K562 (cell line): ENCODE data around the gene CRK. TPM values are rescaled to one million over a fixed set of nuclear protein-coding genes. Genes with fewer than 3 reads are reported as not detected.

Experiments
- ATAC-seq: fragments of 200-7000 bp; cut with Tn5 transposase; 3 replicates; pipeline ENCODE4 v1.9.1; 2020; ENCODE audit warnings: moderate library complexity
- BruUV-seq: library from RNA; stranded (reverse); fragments of 400-500 nt; replicated peaks from 2 replicates; lab custom pipeline; 2021; lab: Mats Ljungman, UMichigan
- CTCF ChIA-PET: fragments of 300-600 bp; formaldehyde crosslinking; extraction: SDS; loops from one replicate; lab custom pipeline; 2021; ENCODE audit warnings: low intra/inter-chr PET ratio; lab: Yijun Ruan, JAX
- POLR2A ChIA-PET: fragments of 300-600, 350-650 bp; sonication (Branson Sonifier 250); formaldehyde crosslinking; extraction: SDS; loops from one replicate; lab custom pipeline; 2021; ENCODE audit warnings: antibody characterized with exemption, inconsistent platforms; lab: Yijun Ruan, JAX
- DNase-seq, 4 experiments: peaks; one replicate each; pipeline versions ENCODE4 v3.0.0 to v3.0.0-alpha.2; 2011 to 2018; ENCODE audit warnings: low spot score in 3 of 4, mixed read lengths in 3 of 4; ENCODE audit errors: extremely low read depth in 1 of 4
- FAIRE-seq: peaks from 2 replicates; lab custom pipeline; 2011; peaks lifted over from hg19 to GRCh38; lab: Jason Lieb, UNC
- H2AFZ ChIP-seq: 2 replicates; pipeline ENCODE4 v1.6.0; 2011; ENCODE audit warnings: low read depth, low read length, control low read depth, inconsistent platforms
- H3K27ac ChIP-seq: fragments of 200-600 bp; 3 replicates; pipeline ENCODE4 v1.8.0; 2011; ENCODE audit warnings: low read depth, mild to moderate bottlenecking, control low read depth, inconsistent platforms, low read length, moderate library complexity, mixed read lengths; ENCODE audit errors: extremely low read depth
- H3K27me3 ChIP-seq, 2 experiments: fragments of 300-600 bp in 1 of 2; 2 replicates in 1 of 2; 3 replicates in 1 of 2; pipeline versions ENCODE4 v1.6.0 to v1.8.0; 2011; ENCODE audit warnings: inconsistent platforms in 2 of 2, low read length in 2 of 2, mild to moderate bottlenecking in 1 of 2, mixed read lengths in 1 of 2, moderate library complexity in 1 of 2; ENCODE audit not compliant: control insufficient read depth in 2 of 2, insufficient read depth in 2 of 2
- H3K36me3 ChIP-seq: fragments of 300-600 bp; 3 replicates; pipeline ENCODE4 v1.8.0; 2011; ENCODE audit warnings: mild to moderate bottlenecking, low read length, inconsistent platforms; ENCODE audit not compliant: control insufficient read depth, insufficient read depth
- H3K4me1 ChIP-seq, 2 experiments: fragments of 200-600 bp in 1 of 2; replicated peaks in 1 of 2; 2 replicates in 1 of 2; 3 replicates in 1 of 2; pipeline versions ENCODE4 v1.5.1 to v1.8.0; 2011; ENCODE audit warnings: inconsistent platforms in 2 of 2, low read length in 2 of 2, mild to moderate bottlenecking in 1 of 2, mixed read lengths in 1 of 2, moderate library complexity in 1 of 2; ENCODE audit not compliant: control insufficient read depth in 2 of 2, insufficient read depth in 2 of 2
- H3K4me2 ChIP-seq: 2 replicates; pipeline ENCODE4 v1.6.1; 2011; ENCODE audit warnings: low read length, control low read depth, inconsistent platforms, mixed read lengths; ENCODE audit not compliant: insufficient read depth
- H3K4me3 ChIP-seq: fragments of 200-600 bp; sonication (generic), shearing (Covaris generic); 2 replicates; pipeline ENCODE4 v1.5.1; 2016; ENCODE audit warnings: control low read depth, inconsistent platforms
- H3K79me2 ChIP-seq: fragments of 200-600 bp; 3 replicates; pipeline ENCODE4 v1.8.0; 2011; ENCODE audit warnings: low read length, inconsistent platforms; ENCODE audit not compliant: control insufficient read depth, insufficient read depth
- H3K9ac ChIP-seq, 2 experiments: 2 replicates each; pipeline versions ENCODE4 v1.6.0 to v1.6.1; 2011; ENCODE audit warnings: low read depth in 2 of 2, low read length in 2 of 2, control low read depth in 1 of 2, inconsistent platforms in 1 of 2, mild to moderate bottlenecking in 1 of 2, mixed read lengths in 1 of 2; ENCODE audit not compliant: insufficient read depth in 1 of 2
- H3K9me1 ChIP-seq: one replicate; pipeline ENCODE4 v1.6.0; 2011; ENCODE audit warnings: inconsistent platforms, mild to moderate bottlenecking, low read length, moderate library complexity; ENCODE audit not compliant: control insufficient read depth, insufficient read depth
- H3K9me3 ChIP-seq: replicated peaks from 2 replicates; pipeline ENCODE4 v1.5.1; 2011; ENCODE audit warnings: low read depth, low read length, inconsistent platforms; ENCODE audit not compliant: control insufficient read depth, insufficient read depth
- H4K20me1 ChIP-seq: replicated peaks from 2 replicates; pipeline ENCODE4 v1.6.1; 2011; ENCODE audit warnings: low read length, inconsistent platforms, mixed read lengths; ENCODE audit not compliant: control insufficient read depth, insufficient read depth
- CEBPB ChIP-seq: fragments of 450-650 bp; IDR thresholded peaks from 2 replicates; pipeline ENCODE4 v1.6.1; 2016; ENCODE audit warnings: missing genetic modification characterization, missing compliant biosample characterization
- EP400 ChIP-seq: fragments of 450-650 bp; IDR thresholded peaks from 2 replicates; pipeline ENCODE4 v1.6.1; 2017; ENCODE audit warnings: antibody characterized with exemption, mild to moderate bottlenecking, moderate library complexity
- HCFC1 ChIP-seq: IDR thresholded peaks from 2 replicates; pipeline ENCODE4 v1.6.1; 2012; ENCODE audit warnings: low read depth, low read length, improper control_type of control experiment
- IRF9 ChIP-seq: fragments of 450-650 bp; IDR thresholded peaks from 2 replicates; pipeline ENCODE4 v1.6.1; 2016; ENCODE audit warnings: missing biosample characterization, missing genetic modification characterization
- JUN ChIP-seq, 2 experiments: sonication (generic) in 1 of 2; formaldehyde crosslinking in 1 of 2; IDR thresholded peaks; 2 replicates each; pipeline versions ENCODE4 v1.6.1 to v1.8.0; 2012 to 2022; ENCODE audit warnings: borderline replicate concordance in 2 of 2, mild to moderate bottlenecking in 2 of 2, improper control_type of control experiment in 1 of 2, low read depth in 1 of 2, low read length in 1 of 2, missing genetic modification reagents in 1 of 2
- KLF6 ChIP-seq: fragments of 250-450 bp; sonication (Bioruptor Pico); IDR thresholded peaks from 2 replicates; pipeline ENCODE4 v1.4.0; 2020; ENCODE audit warnings: mild to moderate bottlenecking, moderate library complexity, borderline replicate concordance
- MYNN ChIP-seq, 2 experiments: sonication (generic); formaldehyde crosslinking in 1 of 2; IDR thresholded peaks; 2 replicates each; pipeline versions ENCODE4 v1.5.0 to v1.6.1; 2016 to 2020; ENCODE audit warnings: antibody characterized with exemption in 1 of 2, missing genetic modification reagents in 1 of 2
- NCOR1 ChIP-seq: fragments of 450-650 bp; IDR thresholded peaks from 2 replicates; pipeline ENCODE4 v1.6.1; 2016; ENCODE audit warnings: mild to moderate bottlenecking, moderate library complexity
- POLR2AphosphoS2 ChIP-seq: IDR thresholded peaks from 2 replicates; pipeline ENCODE4 v1.6.1; 2012; ENCODE audit warnings: low read length, improper control_type of control experiment
- PTBP1 ChIP-seq: fragments of 200-400 bp; formaldehyde crosslinking; IDR thresholded peaks from 2 replicates; pipeline ENCODE4 v1.6.1; 2017; ENCODE audit warnings: low read depth, low read length
- RAD21 ChIP-seq, 2 experiments: fragments of 250-450 bp in 1 of 2; fragments of 450-650 bp in 1 of 2; sonication (Bioruptor Pico) in 1 of 2; formaldehyde crosslinking in 1 of 2; IDR thresholded peaks in 1 of 2; conservative IDR thresholded peaks in 1 of 2; 2 replicates each; pipeline versions ENCODE4 v1.4.0 to v1.8.0; 2020 to 2022; ENCODE audit warnings: mild to moderate bottlenecking in 2 of 2, moderate library complexity in 1 of 2
- RB1 ChIP-seq: fragments of 450-650 bp; IDR thresholded peaks from 2 replicates; pipeline ENCODE4 v1.6.1; 2017; ENCODE audit warnings: low read depth, mild to moderate bottlenecking
- RNF219 ChIP-seq: fragments of 250-450 bp; sonication (Bioruptor Pico); IDR thresholded peaks from 2 replicates; pipeline ENCODE4 v1.5.0; 2022; ENCODE audit warnings: mild to moderate bottlenecking
- SMC3 ChIP-seq: conservative IDR thresholded peaks from 2 replicates; pipeline ENCODE4 v1.6.1; 2011; ENCODE audit warnings: low read depth, low read length, improper control_type of control experiment; ENCODE audit not compliant: insufficient read depth
- TEAD1 ChIP-seq, 2 experiments: fragments of 450-650 bp in 1 of 2; sonication (generic) in 1 of 2; formaldehyde crosslinking; IDR thresholded peaks; 2 replicates each; pipeline versions ENCODE4 v1.4.0 to v1.8.0; 2020 to 2022; ENCODE audit warnings: mild to moderate bottlenecking in 2 of 2, missing genetic modification reagents in 1 of 2
- ZNF253 ChIP-seq: fragments of 250-450 bp; sonication (Bioruptor Pico); conservative IDR thresholded peaks from 2 replicates; pipeline ENCODE4 v1.6.1; 2021; ENCODE audit warnings: mild to moderate bottlenecking
- ZNF740 ChIP-seq, 3 experiments: fragments of 200-800 bp in 1 of 3; sonication (Bioruptor generic) in 1 of 3; sonication (generic) in 1 of 3; formaldehyde crosslinking in 1 of 3; IDR thresholded peaks; 2 replicates each; pipeline versions ENCODE4 v1.6.1 to v1.8.0; 2016 to 2022; ENCODE audit warnings: mild to moderate bottlenecking in 2 of 3, missing compliant biosample characterization in 2 of 3, missing genetic modification characterization in 2 of 3, missing genetic modification reagents in 1 of 3
- WGBS: fragments of 100-300 bp; shearing (Covaris generic); methylation state at CpG from one replicate; pipeline ENCODE4 v1.1.6; 2016; ENCODE audit warnings: low coverage, mixed read lengths; ENCODE audit not compliant: insufficient coverage; ENCODE audit errors: missing lambda C conversion rate; 5-methylcytosine and 5-hydroxymethylcytosine counted together
- in situ Hi-C: fragments of 300-500 bp; cut with MboI; formaldehyde crosslinking; loops from 4 replicates; pipeline ENCODE4 v1.15.0; 2018; ENCODE audit warnings: inconsistent platforms, mixed read lengths
- intact Hi-C: fragments of 100-400 bp; cut with micrococcal nuclease; formaldehyde crosslinking; loops from 2 replicates; pipeline ENCODE4 v1.14.2; 2022
- polyA plus RNA-seq, 8 experiments: library from polyadenylated mRNA; depleted of rRNA in 4 of 8; stranded (reverse) in 5 of 8; unstranded in 3 of 8; fragments of >200 nt; fragmentation: Nextera tagmentation in 2 of 8; fragmentation: Illumina TruSeq in 1 of 8; extraction: Ambion mirVana in 2 of 8; extraction: Trizol in 1 of 8; gene quantifications; 2 replicates each; pipeline versions ENCODE4 v1.2.1 to v1.2.3, GENCODE V29; 2011 to 2014; ENCODE audit warnings: inconsistent platforms in 1 of 8, missing spikeins in 1 of 8
- total RNA-seq, 7 experiments: library from RNA; depleted of rRNA in 6 of 7; stranded (reverse); fragments of >200 nt in 6 of 7; fragmentation: Illumina TruSeq in 2 of 7; extraction: Trizol in 2 of 7; gene quantifications; 2 replicates each; pipeline versions ENCODE4 v1.2.1 to v1.2.3, GENCODE V29; 2011 to 2021; ENCODE audit warnings: low replicate concordance in 1 of 7

CRK gene
- total and polyA plus RNA-seq, 9 of the 15 experiments (the other 6 are each of a cell fraction or from before 2014, with no cell fraction given) = 13.1 to 40.2 (median 26.1) TPM

DNA sequence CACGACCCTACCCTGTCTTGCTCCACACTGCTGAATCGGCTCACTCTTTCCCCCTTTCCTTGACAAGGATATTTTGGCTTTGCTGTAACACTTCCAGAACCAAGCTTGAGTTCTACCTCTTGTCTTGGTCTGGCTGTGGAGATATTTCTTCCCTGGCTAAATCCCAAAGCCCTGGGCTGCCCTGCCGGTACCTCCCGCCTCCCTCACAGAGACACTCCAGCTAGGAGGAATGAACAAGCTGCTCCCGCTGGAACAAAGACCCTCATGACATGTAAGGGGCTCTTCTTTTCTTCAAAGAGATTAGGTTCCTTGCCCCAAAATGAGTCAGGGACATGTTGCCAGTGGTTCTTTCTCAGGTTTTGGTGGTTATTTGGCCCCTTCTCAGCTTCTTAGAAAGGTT lies 49.6 kb upstream of the CRK start (continued):
- TF ChIP-seq ZNF740 (CRISPR knock-in tag; IDR thresholded peaks at IDR 0.05) (no peak), ZNF740 (tag; IDR thresholded peaks at IDR 0.05) (no peak), RB1 (no peak), CEBPB (tag) (no peak)

GRCh38 chr17:1504866-1505265 lies 48.8 kb upstream of the CRK start:
- Histone ChIP-seq H2AFZ (no peak overlapping the region), H3K4me1 (no peaks in the 10 kb centered on the region), H3K4me3 (no peak overlapping the region), H3K79me2 (no peaks in the 10 kb centered on the region), H3K27ac (no peak overlapping the region), H3K36me3 (no peaks in the 10 kb centered on the region), H3K9me3 (no peaks in the 10 kb centered on the region), H4K20me1 (no peaks in the 10 kb centered on the region), H3K9ac (no peak overlapping the region; a peak in 1 of 4 replicates), H3K9me1 (no peaks in the 10 kb centered on the region), H3K4me2 (no peak overlapping the region), H3K27me3 (no peaks in the 10 kb centered on the region)
- intact Hi-C loops (no loop called here), in situ Hi-C loops (no loop called here)
- FAIRE-seq = no peak
- ChIA-PET POLR2A (interaction anchor here (1.1 to 1.3 kb wide), 2 partner anchors 10 to 12 kb away, joined by 5 to 6 read pairs; partner anchors contain the start of gene INPP5K), CTCF (interaction anchor here (0.6 kb wide), 1 partner anchor 42 kb away, joined by 3 read pairs; no protein-coding TSS in a partner anchor)
- WGBS = 63% methylated on average over 3 of the region's 3 CpGs
- no peak for DNase-seq
- no TSS peak for BruUV-seq
- ATAC-seq = no peak
- TF ChIP-seq IRF9 (tag) (no peak), HCFC1 (no peak), SMC3 (no peak), KLF6 (CRISPR knock-in tag) (no peak), PTBP1 (no peak), RAD21 (CRISPR knock-in tag; conservative IDR thresholded peaks at IDR 0.05 in 1 of 2, IDR thresholded peaks at IDR 0.05 in 1 of 2) (no peak), JUN (IDR thresholded peaks at IDR 0.05; ENCODE audit: borderline replicate concordance, low read depth, low read length) (no peak), JUN (CRISPR knock-in tag; IDR thresholded peaks at IDR 0.05; ENCODE audit: borderline replicate concordance) (no peak), POLR2AphosphoS2 (no peak), EP400 (no peak), ZNF253 (CRISPR knock-in tag) (no peak), MYNN (IDR thresholded peaks at IDR 0.05) (no peak), MYNN (CRISPR knock-in tag; IDR thresholded peaks at IDR 0.05) (no peak), NCOR1 (no peak), TEAD1 (CRISPR knock-in tag; IDR thresholded peaks at IDR 0.05) (no peak), RNF219 (no peak)
